Nephron progenitor cell (in vitro differentiated cells): ENCODE results near the gene SCNN1G.

Source experiments
- DNase-seq: peaks from one replicate; pipeline ENCODE4 v3.0.0; 2021
- H3K27ac Mint-ChIP-seq: 2 replicates; pipeline ENCODE4 v1.8.0; 2021; ENCODE audit warnings: mild to moderate bottlenecking, moderate library complexity, mixed read lengths
- H3K27me3 Mint-ChIP-seq: 2 replicates; pipeline ENCODE4 v1.8.0; 2021; ENCODE audit warnings: mild to moderate bottlenecking, low read depth, mixed read lengths; ENCODE audit not compliant: poor library complexity
- H3K36me3 Mint-ChIP-seq: 2 replicates; pipeline ENCODE4 v1.8.0; 2021; ENCODE audit warnings: low read depth, mixed read lengths
- H3K4me1 Mint-ChIP-seq: 2 replicates; pipeline ENCODE4 v1.8.0; 2021; ENCODE audit warnings: mixed read lengths
- H3K4me3 Mint-ChIP-seq: 2 replicates; pipeline ENCODE4 v1.8.0; 2021; ENCODE audit warnings: mild to moderate bottlenecking, moderate library complexity, mixed read lengths
- H3K9me3 Mint-ChIP-seq: 2 replicates; pipeline ENCODE4 v1.8.0; 2021; ENCODE audit warnings: mild to moderate bottlenecking, moderate library complexity, mixed read lengths
- CTCF ChIP-seq: fragments of 200-600 bp; sonication (generic); IDR thresholded peaks from 2 replicates; pipeline ENCODE4 v1.5.0; 2021; ENCODE audit warnings: antibody characterized with exemption

The SCNN1G gene

GRCh38 chr16:23156110-23156509 is 26.4 kb upstream of the SCNN1G start:
- H3K9me3 Mint-ChIP-seq, result peaks cover 7% of the 10 kb centered on the region
- peaks cover 4% of the 10 kb centered on the region for H3K4me1 Mint-ChIP-seq
- H3K4me3 Mint-ChIP-seq, result no peak overlapping the region
- no peaks in the 10 kb centered on the region for H3K36me3 Mint-ChIP-seq
- no peak for TF ChIP-seq CTCF
- peaks cover 39% of the 10 kb centered on the region for H3K27me3 Mint-ChIP-seq
- no peak for DNase-seq
- no peak overlapping the region for H3K27ac Mint-ChIP-seq

GRCh38 chr16:23156946-23157460 is 25.5 kb upstream of the SCNN1G start:
- no peak for TF ChIP-seq CTCF
- Mint-ChIP-seq H3K9me3 (peaks cover 7% of the 10 kb centered on the region), H3K27ac (no peak overlapping the region), H3K4me1 (peaks cover 4% of the 10 kb centered on the region), H3K4me3 (no peak overlapping the region), H3K36me3 (no peaks in the 10 kb centered on the region), H3K27me3 (peaks cover 40% of the 10 kb centered on the region)
- DNase-seq, result no peak

GRCh38 chr16:23158114-23158513 is 24.4 kb upstream of the SCNN1G start:
- Mint-ChIP-seq H3K27me3 (peaks cover 40% of the 10 kb centered on the region), H3K4me3 (no peak overlapping the region)
- TF ChIP-seq CTCF, result no peak

GRCh38 chr16:23160082-23160481 is 22.5 kb upstream of the SCNN1G start:
- Mint-ChIP-seq H3K4me1 (peaks cover 4% of the 10 kb centered on the region), H3K9me3 (peaks cover 7% of the 10 kb centered on the region), H3K27me3 (peaks cover 37% of the 10 kb centered on the region), H3K36me3 (no peaks in the 10 kb centered on the region), H3K4me3 (no peak overlapping the region), H3K27ac (no peak overlapping the region)
- no peak for DNase-seq
- TF ChIP-seq CTCF, result no peak

More at GRCh38 chr16:23158114-23158513, 24.4 kb upstream of the SCNN1G start:
- H3K27ac Mint-ChIP-seq, result no peak overlapping the region
- H3K36me3 Mint-ChIP-seq, result no peaks in the 10 kb centered on the region
- H3K4me1 Mint-ChIP-seq, result peaks cover 4% of the 10 kb centered on the region
- peaks cover 7% of the 10 kb centered on the region for H3K9me3 Mint-ChIP-seq
- no peak for DNase-seq

- H3K27me3 Mint-ChIP-seq, result peaks cover 33% of the 10 kb centered on the region
- no peak for TF ChIP-seq CTCF
- peaks cover 4% of the 10 kb centered on the region for H3K4me1 Mint-ChIP-seq
- no peaks in the 10 kb centered on the region for H3K36me3 Mint-ChIP-seq
- DNase-seq, result no peak
- H3K9me3 Mint-ChIP-seq, result peaks cover 7% of the 10 kb centered on the region
- H3K27ac Mint-ChIP-seq, result no peak overlapping the region
- no peak overlapping the region for H3K4me3 Mint-ChIP-seq
These were observed 22.0 kb upstream of the SCNN1G start for GRCh38 chr16:23160574-23160973.

- Mint-ChIP-seq H3K4me1 (no peaks in the 10 kb centered on the region), H3K9me3 (peaks cover 7% of the 10 kb centered on the region), H3K4me3 (no peak overlapping the region), H3K36me3 (no peaks in the 10 kb centered on the region), H3K27me3 (peaks cover 25% of the 10 kb centered on the region), H3K27ac (no peak overlapping the region)
- no peak for DNase-seq
- no peak for TF ChIP-seq CTCF
These were observed 18.6 kb upstream of the SCNN1G start for GRCh38 chr16:23163921-23164320.
